Measurements from ENCODE around the gene DPH6. TPM values are rescaled to one million over a fixed set of nuclear protein-coding genes. Genes with fewer than 3 reads are reported as not detected.

DPH6 gene
- total RNA-seq, 3 donors from 2014 or later (not counting 1 experiment from before 2014, with no cell fraction given) = 10.8 to 13.3 (median 13.1) TPM

GRCh38 chr15:35580606-35581005 is 34.6 kb upstream of the DPH6 start:
- no peak overlapping the region for H3K4me3 Mint-ChIP-seq
- ATAC-seq (no peak), DNase-seq (no peak)
- H3K4me3 ChIP-seq (ENCODE audit: low read length) = no peak overlapping the region
- H3K4me1 Mint-ChIP-seq = no peaks in the 10 kb centered on the region
- peaks cover 9 to 15% of the 10 kb centered on the region in 2 donors for H3K27me3 Mint-ChIP-seq (ENCODE audit: low read depth in 2 of 2)
- intact Hi-C loops (cut with micrococcal nuclease) = no loop called here
- H3K36me3 Mint-ChIP-seq = no peaks in the 10 kb centered on the region
- no peaks in the 10 kb centered on the region for H3K9me3 Mint-ChIP-seq
- peaks cover 2% of the 10 kb centered on the region for H3K27me3 ChIP-seq (ENCODE audit: control insufficient read depth, insufficient read depth, low read length)
- H3K27ac Mint-ChIP-seq = no peak overlapping the region
- H3K9me3 ChIP-seq (ENCODE audit: control insufficient read depth, insufficient read depth, low read length) = no peaks in the 10 kb centered on the region
- no peak for TF ChIP-seq CTCF (IDR thresholded peaks at IDR 0.05)
- 91% methylated on average over 3 of the region's 3 CpGs for WGBS (ENCODE audit: insufficient coverage)
- no peak overlapping the region for H3K27ac ChIP-seq (ENCODE audit: low read length)
- no peaks in the 10 kb centered on the region for H3K4me1 ChIP-seq (ENCODE audit: control insufficient read depth, insufficient read depth, low read length)
- no peaks in the 10 kb centered on the region for H3K36me3 ChIP-seq (ENCODE audit: control insufficient read depth, insufficient read depth, low read length)

GRCh38 chr15:35567392-35567791 is 21.4 kb upstream of the DPH6 start:
- 91% methylated on average over 1 of the region's 1 CpG for WGBS (ENCODE audit: insufficient coverage)
- no peaks in the 10 kb centered on the region for H3K4me1 Mint-ChIP-seq
- intact Hi-C loops (cut with micrococcal nuclease) = no loop called here
- H3K36me3 Mint-ChIP-seq = no peaks in the 10 kb centered on the region
- peaks cover 4% of the 10 kb centered on the region for H3K27me3 ChIP-seq (ENCODE audit: control insufficient read depth, insufficient read depth, low read length)
- H3K9me3 Mint-ChIP-seq = peaks cover 0 to 2% of the 10 kb centered on the region in 2 donors
- no peak overlapping the region for H3K27ac Mint-ChIP-seq
- TF ChIP-seq CTCF (IDR thresholded peaks at IDR 0.05) = no peak
- no peak for ATAC-seq
- H3K9me3 ChIP-seq (ENCODE audit: control insufficient read depth, insufficient read depth, low read length) = no peaks in the 10 kb centered on the region
- no peaks in the 10 kb centered on the region for H3K4me1 ChIP-seq (ENCODE audit: control insufficient read depth, insufficient read depth, low read length)
- H3K4me3 Mint-ChIP-seq = no peak overlapping the region
- H3K4me3 ChIP-seq (ENCODE audit: low read length) = no peak overlapping the region
- no peaks in the 10 kb centered on the region for H3K36me3 ChIP-seq (ENCODE audit: control insufficient read depth, insufficient read depth, low read length)
- H3K27ac ChIP-seq (ENCODE audit: low read length) = no peak overlapping the region
- no peaks in the 10 kb centered on the region for H3K27me3 Mint-ChIP-seq (ENCODE audit: low read depth in 2 of 2)
- no peak for DNase-seq

GRCh38 chr15:35566991-35567390 is 21.0 kb upstream of the DPH6 start:
- H3K4me1 ChIP-seq (ENCODE audit: control insufficient read depth, insufficient read depth, low read length) = no peaks in the 10 kb centered on the region
- H3K27me3 ChIP-seq (ENCODE audit: control insufficient read depth, insufficient read depth, low read length) = peaks cover 4% of the 10 kb centered on the region
- no peak overlapping the region for H3K27ac Mint-ChIP-seq
- no peaks in the 10 kb centered on the region for H3K27me3 Mint-ChIP-seq (ENCODE audit: low read depth in 2 of 2)
- ATAC-seq (no peak), DNase-seq (no peak)
- intact Hi-C loops (cut with micrococcal nuclease) = no loop called here
- no peaks in the 10 kb centered on the region for H3K4me1 Mint-ChIP-seq
- H3K27ac ChIP-seq (ENCODE audit: low read length) = no peak overlapping the region
- no peak for TF ChIP-seq CTCF (IDR thresholded peaks at IDR 0.05)
- H3K9me3 ChIP-seq (ENCODE audit: control insufficient read depth, insufficient read depth, low read length) = no peaks in the 10 kb centered on the region
- no peaks in the 10 kb centered on the region for H3K36me3 ChIP-seq (ENCODE audit: control insufficient read depth, insufficient read depth, low read length)
- H3K36me3 Mint-ChIP-seq = no peaks in the 10 kb centered on the region
- H3K4me3 ChIP-seq (ENCODE audit: low read length) = no peak overlapping the region
- H3K9me3 Mint-ChIP-seq = peaks cover 0 to 2% of the 10 kb centered on the region in 2 donors
- WGBS (ENCODE audit: insufficient coverage) = 88% methylated on average over 3 of the region's 3 CpGs
- no peak overlapping the region for H3K4me3 Mint-ChIP-seq

GRCh38 chr15:35565901-35566300 is 19.9 kb upstream of the DPH6 start:
- Mint-ChIP-seq H3K9me3 (peaks cover 0 to 2% of the 10 kb centered on the region in 2 donors), H3K4me3 (no peak overlapping the region), H3K4me1 (no peaks in the 10 kb centered on the region), H3K27ac (no peak overlapping the region), H3K36me3 (no peaks in the 10 kb centered on the region), H3K27me3 (ENCODE audit: low read depth in 2 of 2) (no peaks in the 10 kb centered on the region)
- WGBS (ENCODE audit: insufficient coverage) = 92% methylated on average over 2 of the region's 3 CpGs
- H3K4me3 ChIP-seq (ENCODE audit: low read length) = no peak overlapping the region
- H3K4me1 ChIP-seq (ENCODE audit: control insufficient read depth, insufficient read depth, low read length) = no peaks in the 10 kb centered on the region
- ATAC-seq (no peak), DNase-seq (no peak)
- H3K27me3 ChIP-seq (ENCODE audit: control insufficient read depth, insufficient read depth, low read length) = peaks cover 4% of the 10 kb centered on the region
- intact Hi-C loops (cut with micrococcal nuclease) = no loop called here
- H3K36me3 ChIP-seq (ENCODE audit: control insufficient read depth, insufficient read depth, low read length) = no peaks in the 10 kb centered on the region
- TF ChIP-seq CTCF (IDR thresholded peaks at IDR 0.05) = no peak
- H3K9me3 ChIP-seq (ENCODE audit: control insufficient read depth, insufficient read depth, low read length) = no peaks in the 10 kb centered on the region
- no peak overlapping the region for H3K27ac ChIP-seq (ENCODE audit: low read length)
